ENCODE measurements around the gene DDX51.
A peak's percentile ranks its signal among the peaks of the same experiment; 100 is the strongest.

The DDX51 gene

DNA sequence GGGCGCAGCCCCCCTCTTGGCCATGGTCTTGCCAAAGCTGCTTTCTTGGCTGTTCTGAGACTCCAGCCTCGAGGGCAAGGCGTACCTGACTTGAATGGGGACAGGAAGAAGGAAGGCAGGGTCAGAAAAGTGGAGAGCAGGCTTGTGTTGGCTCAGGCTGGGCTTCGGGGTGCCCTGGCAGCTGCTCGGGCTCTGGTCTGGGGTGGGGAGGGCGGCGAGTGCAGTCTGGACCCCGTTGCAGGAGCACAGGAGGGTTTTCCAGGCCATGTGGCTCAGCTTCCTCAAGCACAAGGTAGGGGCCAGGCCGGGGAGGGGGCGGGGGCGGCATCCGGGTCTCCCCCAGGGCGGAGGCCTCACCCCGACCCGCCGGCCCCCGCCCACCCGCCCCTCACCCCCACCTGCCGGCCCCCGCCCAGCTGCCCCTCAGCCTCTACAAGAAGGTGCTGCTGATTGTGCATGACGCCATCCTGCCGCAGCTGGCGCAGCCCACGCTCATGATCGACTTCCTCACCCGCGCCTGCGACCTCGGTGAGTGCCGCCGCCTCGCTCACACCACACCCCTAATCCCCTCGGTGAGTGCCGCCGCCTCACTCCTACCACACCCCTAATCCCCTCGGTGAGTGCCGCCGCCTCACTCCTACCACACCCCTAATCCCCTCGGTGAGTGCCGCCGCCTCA lies 4.4 kb upstream of the DDX51 start:
- WGBS, result 97% methylated on average over 12 of the region's 41 CpGs
- Histone ChIP-seq H3K9ac (ENCODE audit: low read length) (no peak overlapping the region), H2AK5ac (ENCODE audit: low read length, severe bottlenecking) (no peak overlapping the region), H3K4ac (ENCODE audit: low read depth in 1 of 2, low read length in 2 of 2) (no peak overlapping the region), H3K4me2 (ENCODE audit: low read length, poor library complexity, severe bottlenecking) (no peak overlapping the region), H3K79me1 (replicated peaks; ENCODE audit: low read length, poor library complexity, severe bottlenecking) (peaks cover 46% of the 10 kb centered on the region), H3K23ac (ENCODE audit: low read length in 2 of 2) (no peak overlapping the region), H3K27me3 (ENCODE audit: control insufficient read depth in 1 of 2, insufficient read depth in 1 of 2, low read length in 2 of 2) (no peaks in the 10 kb centered on the region), H4K8ac (ENCODE audit: low read length) (no peak overlapping the region), H3K4me3 (ENCODE audit: insufficient read depth in 1 of 2, low read depth in 1 of 2, low read length in 2 of 2) (no peak overlapping the region), H3K9me3 (ENCODE audit: control insufficient read depth, low read length) (no peaks in the 10 kb centered on the region), H4K91ac (ENCODE audit: low read length) (no peak overlapping the region), H2BK120ac (ENCODE audit: low read depth, low read length) (no peak overlapping the region), H3K18ac (ENCODE audit: low read depth in 1 of 2, low read length in 2 of 2) (no peak overlapping the region), H3K36me3 (ENCODE audit: control insufficient read depth in 1 of 2, insufficient read depth in 2 of 2, low read depth in 1 of 2, low read length in 2 of 2) (peaks cover 8 to 57% of the 10 kb centered on the region in 2 experiments), H2BK5ac (ENCODE audit: low read depth, low read length, poor library complexity, severe bottlenecking) (no peak overlapping the region), H3K14ac (ENCODE audit: low read length in 2 of 2) (no peak overlapping the region), H2AFZ (ENCODE audit: low read depth, low read length) (no peak overlapping the region), H2BK15ac (ENCODE audit: low read depth, poor library complexity, severe bottlenecking) (no peak overlapping the region), H3K4me1 (ENCODE audit: control insufficient read depth, insufficient read depth, low read depth, low read length) (peaks cover 15% of the 10 kb centered on the region), H3K27ac (ENCODE audit: low read length, poor library complexity, severe bottlenecking) (no peak overlapping the region), H2BK12ac (ENCODE audit: low read length in 2 of 2) (no peak overlapping the region)
- no peak for DNase-seq

DNA sequence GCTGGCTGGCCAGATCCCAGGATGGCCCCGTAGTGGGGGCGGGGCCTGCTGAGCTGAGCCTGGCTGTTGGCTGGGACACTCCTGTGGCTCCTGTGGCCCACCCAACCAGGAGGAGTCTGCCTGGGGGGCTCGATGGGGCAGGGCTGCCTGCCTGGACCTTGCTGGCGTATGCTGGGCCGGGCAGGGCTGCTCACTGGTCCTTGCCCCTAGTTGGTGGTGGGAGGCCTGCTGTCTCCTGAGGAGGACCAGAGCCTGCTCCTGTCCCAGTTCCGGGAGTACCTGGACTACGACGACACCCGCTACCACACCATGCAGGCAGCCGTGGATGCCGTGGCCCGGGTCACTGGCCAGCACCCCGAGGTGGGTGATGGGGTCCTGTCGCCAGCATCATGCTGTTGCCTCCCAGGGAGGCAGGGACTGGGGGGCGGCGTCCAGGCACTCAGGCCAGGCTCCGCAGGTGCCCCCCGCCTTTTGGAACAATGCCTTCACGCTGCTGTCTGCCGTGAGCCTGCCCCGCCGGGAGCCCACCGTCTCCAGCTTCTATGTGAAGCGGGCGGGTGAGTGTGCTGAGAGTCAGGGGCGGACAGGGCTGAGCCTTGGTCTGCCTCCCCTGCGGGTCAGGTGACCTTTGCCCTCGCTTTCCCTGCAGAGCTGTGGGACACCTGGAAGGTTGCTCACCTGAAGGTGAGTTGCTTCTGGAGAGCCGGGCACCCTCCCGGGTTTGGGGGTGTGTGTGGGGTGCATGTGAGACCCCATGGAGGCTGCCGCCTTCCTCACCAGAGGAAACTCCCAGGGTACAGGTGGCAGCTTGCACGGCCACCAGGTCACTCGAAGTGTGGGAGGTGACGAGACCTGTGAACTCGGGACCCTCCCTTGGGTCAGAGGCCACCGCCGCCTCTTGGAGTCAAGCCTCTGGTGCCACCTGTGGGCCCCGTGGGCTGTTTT lies 3.6 kb upstream of the DDX51 start:
- Histone ChIP-seq H2BK5ac (ENCODE audit: low read depth, low read length, poor library complexity, severe bottlenecking) (no peak overlapping the region), H3K14ac (ENCODE audit: low read length in 2 of 2) (no peak overlapping the region), H2BK120ac (ENCODE audit: low read depth, low read length) (no peak overlapping the region), H4K8ac (ENCODE audit: low read length) (no peak overlapping the region), H3K27me3 (ENCODE audit: control insufficient read depth in 1 of 2, insufficient read depth in 1 of 2, low read length in 2 of 2) (no peaks in the 10 kb centered on the region), H3K9me3 (ENCODE audit: control insufficient read depth, low read length) (no peaks in the 10 kb centered on the region), H3K4ac (ENCODE audit: low read depth in 1 of 2, low read length in 2 of 2) (no peak overlapping the region), H2BK12ac (ENCODE audit: low read length in 2 of 2) (no peak overlapping the region), H3K79me1 (replicated peaks; ENCODE audit: low read length, poor library complexity, severe bottlenecking) (peaks cover 52% of the 10 kb centered on the region), H3K9ac (ENCODE audit: low read length) (no peak overlapping the region), H3K23ac (ENCODE audit: low read length in 2 of 2) (no peak overlapping the region), H3K36me3 (ENCODE audit: control insufficient read depth in 1 of 2, insufficient read depth in 2 of 2, low read depth in 1 of 2, low read length in 2 of 2) (peaks cover 8 to 52% of the 10 kb centered on the region in 2 experiments), H3K4me3 (ENCODE audit: insufficient read depth in 1 of 2, low read depth in 1 of 2, low read length in 2 of 2) (no peak overlapping the region), H2AFZ (ENCODE audit: low read depth, low read length) (no peak overlapping the region), H3K27ac (ENCODE audit: low read length, poor library complexity, severe bottlenecking) (no peak overlapping the region), H4K91ac (ENCODE audit: low read length) (peak overlapping the region; percentile 22), H2AK5ac (ENCODE audit: low read length, severe bottlenecking) (no peak overlapping the region), H2BK15ac (ENCODE audit: low read depth, poor library complexity, severe bottlenecking) (no peak overlapping the region), H3K18ac (ENCODE audit: low read depth in 1 of 2, low read length in 2 of 2) (no peak overlapping the region), H3K4me1 (ENCODE audit: control insufficient read depth, insufficient read depth, low read depth, low read length) (peaks cover 24% of the 10 kb centered on the region), H3K4me2 (ENCODE audit: low read length, poor library complexity, severe bottlenecking) (no peak overlapping the region)
- no peak for DNase-seq
- WGBS, result 96% methylated on average over 38 of the region's 38 CpGs

DNA sequence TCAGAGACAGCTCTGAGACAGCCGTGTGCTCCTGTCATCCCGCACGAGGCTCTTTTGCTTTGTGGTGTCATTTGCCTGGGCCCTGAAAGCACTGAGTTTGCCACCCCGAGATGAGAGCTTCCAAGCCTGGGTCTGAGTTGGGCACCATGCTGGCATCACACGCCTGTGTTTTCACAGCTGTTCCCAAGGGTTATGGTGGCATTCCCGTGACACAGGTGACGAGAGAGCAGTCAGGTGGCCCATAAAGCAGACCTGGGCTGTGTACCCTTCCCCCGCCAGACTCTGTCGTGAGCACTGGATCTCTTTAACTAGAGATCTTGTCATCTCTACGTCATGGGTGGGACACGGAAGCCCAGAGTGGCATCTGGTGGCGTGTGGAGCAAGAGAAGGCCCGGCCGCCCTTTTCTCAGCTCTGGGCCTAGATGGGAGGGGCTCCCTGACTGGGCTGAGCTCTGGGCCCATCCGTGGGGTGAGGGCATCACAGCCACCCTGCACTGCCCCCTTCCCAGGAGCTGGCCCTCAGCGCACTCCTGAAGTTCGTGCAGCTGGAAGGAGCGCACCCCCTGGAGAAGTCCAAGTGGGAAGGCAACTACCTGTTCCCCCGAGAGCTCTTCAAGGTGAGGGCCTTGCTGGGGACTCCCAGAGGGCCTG lies 2.8 kb upstream of the DDX51 start:
- Histone ChIP-seq H3K23ac (ENCODE audit: low read length in 2 of 2) (no peak overlapping the region), H2BK120ac (ENCODE audit: low read depth, low read length) (no peak overlapping the region), H3K9ac (ENCODE audit: low read length) (no peak overlapping the region), H2BK15ac (ENCODE audit: low read depth, poor library complexity, severe bottlenecking) (no peak overlapping the region), H3K9me3 (ENCODE audit: control insufficient read depth, low read length) (no peaks in the 10 kb centered on the region), H2AFZ (ENCODE audit: low read depth, low read length) (no peak overlapping the region), H2BK12ac (ENCODE audit: low read length in 2 of 2) (no peak overlapping the region), H2BK5ac (ENCODE audit: low read depth, low read length, poor library complexity, severe bottlenecking) (no peak overlapping the region), H3K27ac (ENCODE audit: low read length, poor library complexity, severe bottlenecking) (no peak overlapping the region), H3K4me1 (ENCODE audit: control insufficient read depth, insufficient read depth, low read depth, low read length) (peaks cover 31% of the 10 kb centered on the region), H3K36me3 (ENCODE audit: control insufficient read depth in 1 of 2, insufficient read depth in 2 of 2, low read depth in 1 of 2, low read length in 2 of 2) (peaks cover 14 to 52% of the 10 kb centered on the region in 2 experiments), H3K79me1 (replicated peaks; ENCODE audit: low read length, poor library complexity, severe bottlenecking) (peaks cover 57% of the 10 kb centered on the region), H3K4ac (ENCODE audit: low read depth in 1 of 2, low read length in 2 of 2) (no peak overlapping the region), H3K27me3 (ENCODE audit: control insufficient read depth in 1 of 2, insufficient read depth in 1 of 2, low read length in 2 of 2) (no peaks in the 10 kb centered on the region), H4K8ac (ENCODE audit: low read length) (no peak overlapping the region), H3K18ac (ENCODE audit: low read depth in 1 of 2, low read length in 2 of 2) (no peak overlapping the region), H3K4me3 (ENCODE audit: insufficient read depth in 1 of 2, low read depth in 1 of 2, low read length in 2 of 2) (no peak overlapping the region), H2AK5ac (ENCODE audit: low read length, severe bottlenecking) (no peak overlapping the region), H3K4me2 (ENCODE audit: low read length, poor library complexity, severe bottlenecking) (no peak overlapping the region), H3K14ac (ENCODE audit: low read length in 2 of 2) (no peak overlapping the region), H4K91ac (ENCODE audit: low read length) (peak overlapping the region; percentile 22)
- WGBS, result 95% methylated on average over 19 of the region's 19 CpGs
- DNase-seq, result no peak

DNA sequence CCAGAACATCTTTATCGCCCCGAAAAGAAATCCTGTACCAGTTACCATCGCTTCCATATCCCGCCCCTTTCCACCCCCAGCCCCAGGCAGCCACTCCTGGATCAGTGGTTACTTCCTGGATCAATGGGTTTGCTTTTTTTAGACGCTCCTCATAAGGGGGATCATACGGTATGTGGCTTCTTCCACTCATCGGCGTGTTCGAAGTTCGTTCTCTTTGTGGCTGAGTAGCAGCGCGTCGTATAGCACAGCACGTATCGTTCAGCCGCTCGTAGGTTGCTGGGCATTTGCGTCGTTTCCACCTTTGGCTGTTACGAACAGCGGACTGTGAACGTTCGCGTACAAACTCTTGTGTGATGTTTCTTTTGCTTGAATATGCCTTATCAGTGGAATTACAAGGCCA lies 2.0 kb upstream of the DDX51 start:
- H3K79me1 ChIP-seq (replicated peaks; ENCODE audit: low read length, poor library complexity, severe bottlenecking), result peaks cover 58% of the 10 kb centered on the region
- no peaks in the 10 kb centered on the region for H3K9me3 ChIP-seq (ENCODE audit: control insufficient read depth, low read length)
- peak overlapping the region in 1 of 2 experiments; percentile 20 for H3K4me3 ChIP-seq (ENCODE audit: insufficient read depth in 1 of 2, low read depth in 1 of 2, low read length in 2 of 2)
- no peak overlapping the region for H2AFZ ChIP-seq (ENCODE audit: low read depth, low read length)
- H3K4me1 ChIP-seq (ENCODE audit: control insufficient read depth, insufficient read depth, low read depth, low read length), result peaks cover 31% of the 10 kb centered on the region
- H3K4ac ChIP-seq (ENCODE audit: low read depth in 1 of 2, low read length in 2 of 2), result no peak overlapping the region
- H3K9ac ChIP-seq (ENCODE audit: low read length), result no peak overlapping the region
- H3K27ac ChIP-seq (ENCODE audit: low read length, poor library complexity, severe bottlenecking), result no peak overlapping the region
- no peak overlapping the region for H2AK5ac ChIP-seq (ENCODE audit: low read length, severe bottlenecking)
- no peaks in the 10 kb centered on the region for H3K27me3 ChIP-seq (ENCODE audit: control insufficient read depth in 1 of 2, insufficient read depth in 1 of 2, low read length in 2 of 2)
- no peak overlapping the region for H3K4me2 ChIP-seq (ENCODE audit: low read length, poor library complexity, severe bottlenecking)
- H2BK5ac ChIP-seq (ENCODE audit: low read depth, low read length, poor library complexity, severe bottlenecking), result no peak overlapping the region
- WGBS, result 96% methylated on average over 24 of the region's 24 CpGs
- peaks cover 22 to 52% of the 10 kb centered on the region in 2 experiments for H3K36me3 ChIP-seq (ENCODE audit: control insufficient read depth in 1 of 2, insufficient read depth in 2 of 2, low read depth in 1 of 2, low read length in 2 of 2)
- H2BK12ac ChIP-seq (ENCODE audit: low read length in 2 of 2), result no peak overlapping the region
- no peak overlapping the region for H3K23ac ChIP-seq (ENCODE audit: low read length in 2 of 2)
- no peak overlapping the region for H3K18ac ChIP-seq (ENCODE audit: low read depth in 1 of 2, low read length in 2 of 2)
- no peak overlapping the region for H2BK120ac ChIP-seq (ENCODE audit: low read depth, low read length)
- DNase-seq, result no peak
- H3K14ac ChIP-seq (ENCODE audit: low read length in 2 of 2), result no peak overlapping the region
- no peak overlapping the region for H2BK15ac ChIP-seq (ENCODE audit: low read depth, poor library complexity, severe bottlenecking)
- no peak overlapping the region for H4K91ac ChIP-seq (ENCODE audit: low read length)
- H4K8ac ChIP-seq (ENCODE audit: low read length), result no peak overlapping the region
